Activated CD4-positive, alpha-beta memory T cell treated with anti-CD3 and anti-CD28 coated beads for 36 hours (primary cell): ENCODE data around the gene SLC2A4. TPM values are rescaled to one million over a fixed set of nuclear protein-coding genes. Genes with fewer than 3 reads are reported as not detected.

ENCODE experiments used
- CTCF ChIA-PET: fragments of 350-600 bp; sonication (Branson Sonifier 250); formaldehyde crosslinking; loops from one replicate; lab custom pipeline; 2021; ENCODE audit warnings: antibody characterized with exemption, inconsistent platforms; lab: Charles Lee
- POLR2A ChIA-PET: fragments of 350-600 bp; sonication (Branson Sonifier 250); formaldehyde crosslinking; loops from one replicate; lab custom pipeline; 2021; ENCODE audit warnings: antibody characterized with exemption; lab: Charles Lee
- DNase-seq: peaks from one replicate; pipeline ENCODE4 v3.0.0-alpha.2; 2020
- H3K27ac Mint-ChIP-seq: one replicate; pipeline ENCODE4 v1.8.0; 2021; ENCODE audit warnings: mixed read lengths
- H3K27me3 Mint-ChIP-seq: one replicate; pipeline ENCODE4 v1.8.0; 2021; ENCODE audit warnings: mixed read lengths
- H3K36me3 Mint-ChIP-seq: one replicate; pipeline ENCODE4 v1.8.0; 2021; ENCODE audit warnings: mixed read lengths
- H3K4me1 Mint-ChIP-seq: one replicate; pipeline ENCODE4 v1.8.0; 2021; ENCODE audit warnings: low read depth, mixed read lengths
- H3K4me3 Mint-ChIP-seq: one replicate; pipeline ENCODE4 v1.8.0; 2021; ENCODE audit warnings: mild to moderate bottlenecking, mixed read lengths
- H3K9me3 Mint-ChIP-seq: one replicate; pipeline ENCODE4 v1.8.0; 2021; ENCODE audit warnings: mixed read lengths
- intact Hi-C: fragments of 100-400 bp; cut with micrococcal nuclease; formaldehyde crosslinking; loops from one replicate; pipeline ENCODE4 v1.15.1; 2023
- total RNA-seq, 2 experiments: library from RNA; stranded (reverse); gene quantifications; one replicate each; pipeline ENCODE4 v1.2.3, GENCODE V29; 2021

The SLC2A4 gene
- total RNA-seq, 2 experiments from 2014 or later, result 0.15 to 0.19 TPM

DNA sequence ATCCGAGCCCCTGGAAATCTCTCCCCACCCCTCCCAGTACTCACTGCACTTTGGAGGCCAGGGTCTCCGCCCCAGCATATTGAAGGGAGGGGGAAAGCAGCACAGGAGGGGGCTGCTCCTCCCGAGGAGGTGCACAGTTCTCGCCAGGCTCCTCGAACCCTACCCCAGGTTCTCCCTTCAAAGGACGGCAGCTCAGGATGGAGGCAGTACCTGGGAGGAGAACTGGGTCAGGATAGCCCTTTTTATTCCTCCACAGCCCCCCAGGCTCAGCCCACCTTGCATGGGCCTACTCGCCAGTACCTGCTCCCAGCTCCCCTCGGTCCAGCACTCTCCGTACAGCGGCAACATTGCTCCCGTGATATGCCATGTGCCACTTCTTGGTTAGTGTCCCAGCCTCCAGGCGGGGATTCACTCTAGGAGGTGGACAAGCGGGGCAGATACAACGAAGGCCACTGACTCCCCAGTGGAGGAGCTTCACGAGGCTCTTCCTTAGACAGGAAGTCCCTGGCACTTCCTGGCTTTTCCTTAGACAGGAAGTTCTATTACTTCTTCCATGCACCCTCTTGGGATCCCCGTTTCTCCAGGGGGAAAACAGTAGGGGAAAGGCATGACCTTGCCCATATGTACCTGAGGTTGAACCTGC is 35.8 kb downstream of the SLC2A4 start:
- Mint-ChIP-seq H3K27me3 (no peaks in the 10 kb centered on the region), H3K9me3 (no peaks in the 10 kb centered on the region), H3K4me3 (peak overlapping the region; percentile 39), H3K4me1 (peaks cover 31% of the 10 kb centered on the region), H3K27ac (peak overlapping the region; percentile 2), H3K36me3 (peaks cover 32% of the 10 kb centered on the region)
- no peak for DNase-seq
- POLR2A ChIA-PET, result interaction anchor here (0.8 kb wide), 1 partner anchor 12 kb away, joined by 3 read pairs; the partner anchor contains the start of gene NEURL4
- intact Hi-C loops, result no loop called here
- CTCF ChIA-PET, result interaction anchor here (1.3 kb wide), 1 partner anchor 21 kb away, joined by 3 read pairs; no protein-coding TSS in a partner anchor

GRCh38 chr17:7318121-7318860 is 36.8 kb downstream of the SLC2A4 start:
- no peak overlapping the region for H3K27ac Mint-ChIP-seq
- intact Hi-C loops, result no loop called here
- H3K4me3 Mint-ChIP-seq, result no peak overlapping the region
- DNase-seq, result no peak
- POLR2A ChIA-PET, result interaction anchor here (0.8 kb wide), 1 partner anchor 11 kb away, joined by 3 read pairs; the partner anchor contains the start of gene NEURL4
- no peaks in the 10 kb centered on the region for H3K27me3 Mint-ChIP-seq
- CTCF ChIA-PET, result interaction anchor here (1.3 kb wide), 1 partner anchor 22 kb away, joined by 3 read pairs; no protein-coding TSS in a partner anchor
- peaks cover 27% of the 10 kb centered on the region for H3K36me3 Mint-ChIP-seq
- no peaks in the 10 kb centered on the region for H3K9me3 Mint-ChIP-seq
- peaks cover 21% of the 10 kb centered on the region for H3K4me1 Mint-ChIP-seq

- H3K36me3 Mint-ChIP-seq, result peaks cover 27% of the 10 kb centered on the region
Measured at GRCh38 chr17:7321466-7321865, 39.9 kb downstream of the SLC2A4 start.

DNA sequence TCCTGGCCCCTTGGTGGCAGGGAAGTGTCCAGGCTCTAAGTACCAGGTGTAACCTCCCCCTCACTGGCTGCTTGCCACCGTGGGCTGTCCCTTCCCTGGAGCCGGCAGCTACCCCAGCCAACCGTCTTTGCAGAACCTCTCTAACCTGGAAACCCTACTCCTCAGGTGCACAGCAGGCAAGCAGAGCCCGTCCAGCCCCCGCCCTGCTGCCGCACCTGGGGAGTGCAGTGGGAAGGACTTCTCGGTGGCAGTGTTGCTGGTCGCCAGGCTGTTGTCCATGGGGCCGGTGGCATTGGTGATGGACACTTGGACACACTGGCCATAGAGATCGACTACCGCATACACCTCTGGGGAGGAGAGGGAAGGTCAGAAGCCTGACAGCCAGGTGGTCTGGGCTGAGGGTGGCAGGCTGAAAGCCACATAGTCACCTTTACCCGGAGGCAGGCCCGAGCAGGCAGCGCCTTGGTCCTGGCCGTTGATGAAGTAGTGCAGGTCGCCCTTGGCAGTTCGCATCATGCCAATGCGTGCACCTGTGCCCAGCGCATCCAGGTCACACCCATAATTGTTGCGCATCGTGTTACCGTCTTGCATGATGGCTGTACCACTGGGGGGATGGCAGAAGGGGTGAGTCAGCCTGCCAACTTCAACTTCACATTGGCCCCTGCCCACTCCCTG is 41.1 kb downstream of the SLC2A4 start:
- Mint-ChIP-seq H3K4me1 (peaks cover 9% of the 10 kb centered on the region), H3K4me3 (no peak overlapping the region), H3K27ac (no peak overlapping the region), H3K9me3 (no peaks in the 10 kb centered on the region), H3K36me3 (peaks cover 26% of the 10 kb centered on the region), H3K27me3 (no peaks in the 10 kb centered on the region)
- CTCF ChIA-PET, result interaction anchor here (0.6 to 1.1 kb wide), 2 partner anchors 13 to 266 kb away, joined by 3 read pairs; partner anchors contain the start of gene ACAP1
- DNase-seq, result no peak
- intact Hi-C loops, result no loop called here
- POLR2A ChIA-PET, result interaction anchor here (1.0 kb wide), 1 partner anchor 8 kb away, joined by 3 read pairs; no protein-coding TSS in a partner anchor

More at GRCh38 chr17:7321466-7321865, 39.9 kb downstream of the SLC2A4 start:
- Mint-ChIP-seq H3K9me3 (no peaks in the 10 kb centered on the region), H3K27me3 (no peaks in the 10 kb centered on the region), H3K4me3 (no peak overlapping the region), H3K4me1 (peaks cover 6% of the 10 kb centered on the region), H3K27ac (no peak overlapping the region)
- ChIA-PET CTCF (interaction anchor here (1.1 kb wide), 1 partner anchor 34 kb away, joined by 3 read pairs; no protein-coding TSS in a partner anchor), POLR2A (interaction anchor here (0.6 to 1.0 kb wide), 3 partner anchors 8 to 158 kb away, joined by 3 read pairs; no protein-coding TSS in a partner anchor)
- intact Hi-C loops, result no loop called here
- DNase-seq, result no peak

- Mint-ChIP-seq H3K27me3 (no peaks in the 10 kb centered on the region), H3K4me3 (no peak overlapping the region), H3K4me1 (peaks cover 20% of the 10 kb centered on the region), H3K27ac (peak overlapping the region; percentile 23), H3K36me3 (peaks cover 19% of the 10 kb centered on the region), H3K9me3 (no peaks in the 10 kb centered on the region)
- DNase-seq, result peak; percentile 75
- CTCF ChIA-PET, result interaction anchor here (0.8 to 3.6 kb wide), 11 partner anchors 9 to 265 kb away, joined by 3 to 25 read pairs (median 6); partner anchors contain the start of genes ACAP1 and GPS2
- intact Hi-C loops, result loop anchor here (1.0 kb wide), 1 partner anchor 22 kb away; no protein-coding TSS in a partner anchor
- POLR2A ChIA-PET, result no interaction called here
Measured at GRCh38 chr17:7323731-7324437, 42.4 kb downstream of the SLC2A4 start.

DNA sequence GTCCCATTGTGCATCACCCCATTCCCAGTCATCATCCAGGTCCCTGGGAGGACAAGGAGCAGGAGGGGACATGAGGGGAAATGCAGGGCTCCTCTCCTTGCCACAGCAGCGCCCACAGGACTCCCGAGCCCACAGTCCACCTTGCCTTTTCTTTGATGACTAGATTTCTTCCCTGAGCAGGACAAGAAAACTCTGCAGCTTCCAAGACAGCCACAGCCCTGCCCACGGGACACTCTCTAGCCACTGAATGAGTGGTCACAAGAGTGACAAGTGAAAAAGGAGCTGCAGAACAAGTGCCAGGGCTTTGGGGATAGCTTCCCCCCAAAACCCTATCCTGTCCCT is 42.9 kb downstream of the SLC2A4 start:
- DNase-seq, result no peak
- no peaks in the 10 kb centered on the region for H3K27me3 Mint-ChIP-seq
- ChIA-PET CTCF (interaction anchor here (0.6 to 3.6 kb wide), 11 partner anchors 9 to 236 kb away, joined by 3 to 25 read pairs (median 6); partner anchors contain the start of genes ACAP1 and GPS2), POLR2A (no interaction called here)
- peak overlapping the region; percentile 23 for H3K27ac Mint-ChIP-seq
- no peaks in the 10 kb centered on the region for H3K9me3 Mint-ChIP-seq
- no peak overlapping the region for H3K4me3 Mint-ChIP-seq
- intact Hi-C loops, result loop anchor here (1.0 kb wide), 1 partner anchor 22 kb away; no protein-coding TSS in a partner anchor
- H3K36me3 Mint-ChIP-seq, result peaks cover 18% of the 10 kb centered on the region
- peaks cover 20% of the 10 kb centered on the region for H3K4me1 Mint-ChIP-seq

GRCh38 chr17:7325031-7325528 is 43.6 kb downstream of the SLC2A4 start:
- no peaks in the 10 kb centered on the region for H3K9me3 Mint-ChIP-seq
- no peak overlapping the region for H3K27ac Mint-ChIP-seq
- intact Hi-C loops, result no loop called here
- H3K4me1 Mint-ChIP-seq, result peaks cover 22% of the 10 kb centered on the region
- CTCF ChIA-PET, result interaction anchor here (0.6 to 3.6 kb wide), 11 partner anchors 10 to 236 kb away, joined by 3 to 25 read pairs (median 6); partner anchors contain the start of genes ACAP1 and GPS2
- POLR2A ChIA-PET, result no interaction called here
- DNase-seq, result no peak
- H3K36me3 Mint-ChIP-seq, result peaks cover 18% of the 10 kb centered on the region
- H3K4me3 Mint-ChIP-seq, result no peak overlapping the region
- H3K27me3 Mint-ChIP-seq, result no peaks in the 10 kb centered on the region

GRCh38 chr17:7326186-7326585 is 44.7 kb downstream of the SLC2A4 start:
- Mint-ChIP-seq H3K27ac (no peak overlapping the region), H3K36me3 (peaks cover 16% of the 10 kb centered on the region), H3K4me1 (peaks cover 30% of the 10 kb centered on the region), H3K4me3 (no peak overlapping the region), H3K9me3 (no peaks in the 10 kb centered on the region), H3K27me3 (no peaks in the 10 kb centered on the region)
- POLR2A ChIA-PET, result interaction anchor here (1.1 kb wide), 1 partner anchor 17 kb away, joined by 3 read pairs; no protein-coding TSS in a partner anchor
- CTCF ChIA-PET, result interaction anchor here (0.7 to 3.6 kb wide), 4 partner anchors 10 to 557 kb away, joined by 3 to 25 read pairs (median 4); partner anchors contain the start of gene ACAP1
- intact Hi-C loops, result no loop called here
- no peak for DNase-seq

DNA sequence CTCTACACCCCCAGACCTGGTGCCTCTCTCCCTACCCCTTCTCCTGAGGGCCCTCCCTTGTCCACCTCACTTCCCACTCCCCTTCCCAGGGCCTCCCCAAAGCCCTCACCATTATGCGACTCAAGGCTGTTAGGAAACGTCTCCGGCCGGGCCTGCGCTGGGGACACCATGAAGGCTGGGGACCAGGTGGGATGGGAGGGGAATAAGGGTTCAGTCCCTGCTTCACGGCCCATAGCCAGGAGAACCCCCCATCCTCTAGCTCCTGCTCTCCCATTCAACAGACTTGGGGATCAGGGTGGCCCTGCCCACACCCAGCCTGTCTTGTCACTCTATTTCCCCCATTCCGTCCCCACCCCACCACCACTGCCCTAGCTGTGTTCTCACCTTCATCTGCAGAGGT is 45.5 kb downstream of the SLC2A4 start:
- Mint-ChIP-seq H3K27ac (no peak overlapping the region), H3K4me1 (peaks cover 33% of the 10 kb centered on the region), H3K9me3 (no peaks in the 10 kb centered on the region), H3K36me3 (peaks cover 11% of the 10 kb centered on the region), H3K27me3 (no peaks in the 10 kb centered on the region), H3K4me3 (no peak overlapping the region)
- DNase-seq, result no peak
- intact Hi-C loops, result no loop called here
- ChIA-PET CTCF (interaction anchor here (0.7 to 3.6 kb wide), 5 partner anchors 9 to 556 kb away, joined by 3 to 25 read pairs (median 3); partner anchors contain the start of gene ACAP1), POLR2A (interaction anchor here (1.1 kb wide), 1 partner anchor 18 kb away, joined by 3 read pairs; no protein-coding TSS in a partner anchor)

- H3K36me3 Mint-ChIP-seq, result peaks cover 11% of the 10 kb centered on the region
- H3K27me3 Mint-ChIP-seq, result no peaks in the 10 kb centered on the region
- peak overlapping the region; percentile 23 for H3K4me3 Mint-ChIP-seq
- H3K27ac Mint-ChIP-seq, result no peak overlapping the region
- H3K9me3 Mint-ChIP-seq, result no peaks in the 10 kb centered on the region
- DNase-seq, result no peak
- ChIA-PET CTCF (interaction anchor here (0.9 to 3.6 kb wide), 2 partner anchors 8 to 18 kb away, joined by 3 to 25 read pairs; partner anchors contain the start of gene ACAP1), POLR2A (no interaction called here)
- intact Hi-C loops, result no loop called here
- peaks cover 37% of the 10 kb centered on the region for H3K4me1 Mint-ChIP-seq
Measured at GRCh38 chr17:7327501-7327900, 46.0 kb downstream of the SLC2A4 start.
